Gastroesophageal sphincter (tissue), 3 donors: ENCODE results near the gene EIF5B.

Source experiments
- EP300 ChIP-seq: sonication (generic); formaldehyde crosslinking; IDR thresholded peaks from one replicate; pipeline ENCODE4 v1.6.1; 2017; ENCODE audit warnings: antibody characterized with exemption, mild to moderate bottlenecking
- POLR2A ChIP-seq, 2 donors: fragments of 450-650 bp; IDR thresholded peaks; one replicate each; pipeline ENCODE4 v1.6.1; 2017; ENCODE audit warnings: antibody characterized with exemption in 2 of 2, mild to moderate bottlenecking in 2 of 2, moderate library complexity in 1 of 2
- POLR2AphosphoS5 ChIP-seq: sonication (generic); formaldehyde crosslinking; IDR thresholded peaks from one replicate; pipeline ENCODE4 v1.6.1; 2017; ENCODE audit warnings: antibody characterized with exemption
- TF ChIP-seq, protein P1 (sequence below), 4 experiments: fragments of 200-600 bp in 2 of 4; fragments of 450-650 bp in 2 of 4; sonication (generic) in 1 of 4; IDR thresholded peaks; one replicate each; pipeline ENCODE4 v1.5.1; 2017 to 2019; ENCODE audit warnings: antibody characterized with exemption in 4 of 4, mild to moderate bottlenecking in 2 of 4, moderate library complexity in 2 of 4

DNA sequence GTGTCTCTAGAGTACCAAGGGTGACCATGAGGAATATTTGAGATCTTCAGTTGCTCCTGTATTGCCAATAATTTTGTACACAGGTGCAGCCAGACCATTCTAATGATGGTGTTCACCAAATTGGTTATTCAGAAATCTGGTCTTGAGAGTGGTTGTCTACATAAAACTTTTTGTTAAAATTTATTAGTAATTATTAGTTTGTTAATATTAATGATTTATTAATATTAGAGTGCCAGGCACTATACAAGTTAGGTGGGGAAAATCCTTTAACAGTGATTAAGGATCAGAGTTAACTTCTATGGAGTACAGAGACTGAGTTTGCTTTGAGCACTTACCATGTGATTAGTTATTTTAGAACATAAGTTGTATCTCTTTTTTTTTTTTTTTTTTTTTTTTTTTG lies 9.0 kb downstream of the EIF5B start:
- TF ChIP-seq, protein P1, sequence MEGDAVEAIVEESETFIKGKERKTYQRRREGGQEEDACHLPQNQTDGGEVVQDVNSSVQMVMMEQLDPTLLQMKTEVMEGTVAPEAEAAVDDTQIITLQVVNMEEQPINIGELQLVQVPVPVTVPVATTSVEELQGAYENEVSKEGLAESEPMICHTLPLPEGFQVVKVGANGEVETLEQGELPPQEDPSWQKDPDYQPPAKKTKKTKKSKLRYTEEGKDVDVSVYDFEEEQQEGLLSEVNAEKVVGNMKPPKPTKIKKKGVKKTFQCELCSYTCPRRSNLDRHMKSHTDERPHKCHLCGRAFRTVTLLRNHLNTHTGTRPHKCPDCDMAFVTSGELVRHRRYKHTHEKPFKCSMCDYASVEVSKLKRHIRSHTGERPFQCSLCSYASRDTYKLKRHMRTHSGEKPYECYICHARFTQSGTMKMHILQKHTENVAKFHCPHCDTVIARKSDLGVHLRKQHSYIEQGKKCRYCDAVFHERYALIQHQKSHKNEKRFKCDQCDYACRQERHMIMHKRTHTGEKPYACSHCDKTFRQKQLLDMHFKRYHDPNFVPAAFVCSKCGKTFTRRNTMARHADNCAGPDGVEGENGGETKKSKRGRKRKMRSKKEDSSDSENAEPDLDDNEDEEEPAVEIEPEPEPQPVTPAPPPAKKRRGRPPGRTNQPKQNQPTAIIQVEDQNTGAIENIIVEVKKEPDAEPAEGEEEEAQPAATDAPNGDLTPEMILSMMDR (IDR thresholded peaks at IDR 0.05) = no peak
- TF ChIP-seq POLR2AphosphoS5 = no peak
- no peak for TF ChIP-seq POLR2A (IDR thresholded peaks at IDR 0.05)
- no peak for TF ChIP-seq EP300
